Thoracic aorta (tissue), 2 donors: ENCODE measurements around the gene HHIP. TPM values are rescaled to one million over a fixed set of nuclear protein-coding genes. Genes with fewer than 3 reads are reported as not detected.
"Not testable (repeated sequence)": the region's sequence is repeated elsewhere in the genome, so short reads cannot be mapped to it uniquely, and the experiment has no call there.

ENCODE experiments used
- ATAC-seq: fragments of 150-250 bp; one replicate; pipeline ENCODE4 v1.8.0; 2017; ENCODE audit warnings: low read depth; ENCODE audit not compliant: insufficient number of reproducible peaks, low FRiP score
- DNase-seq: peaks from one replicate; pipeline ENCODE4 v3.0.0-alpha.2; 2020; ENCODE audit warnings: low spot score
- H3K27ac ChIP-seq, 2 donors: fragments of 200-600 bp; sonication (generic); 1 replicate in 1 of 2; 2 replicates in 1 of 2; pipeline ENCODE4 v1.5.1; 2016; ENCODE audit warnings: mild to moderate bottlenecking in 2 of 2, moderate library complexity in 2 of 2
- H3K27me3 ChIP-seq: fragments of 200-600 bp; sonication (generic); replicated peaks from 2 replicates; pipeline ENCODE4 v1.6.0; 2016; ENCODE audit warnings: mild to moderate bottlenecking; ENCODE audit not compliant: insufficient read depth
- H3K36me3 ChIP-seq: fragments of 200-600 bp; sonication (generic); one replicate; pipeline ENCODE4 v1.5.1; 2016
- H3K4me1 ChIP-seq, 2 donors: fragments of 200-600 bp; sonication (generic); 1 replicate in 1 of 2; 2 replicates in 1 of 2; pipeline versions ENCODE4 v1.5.1 to v1.6.0; 2016; ENCODE audit warnings: low read depth in 2 of 2, mild to moderate bottlenecking in 1 of 2; ENCODE audit not compliant: control insufficient read depth in 1 of 2
- H3K4me3 ChIP-seq: fragments of 200-600 bp; sonication (generic); 2 replicates; pipeline ENCODE4 v1.5.1; 2016; ENCODE audit warnings: mild to moderate bottlenecking
- H3K9me3 ChIP-seq: fragments of 200-600 bp; sonication (generic); 2 replicates; pipeline ENCODE4 v1.5.1; 2016
- total RNA-seq, 2 donors: library from RNA; depleted of rRNA; stranded (reverse); fragments of >200 nt; gene quantifications; one replicate each; pipeline versions ENCODE4 v1.1.0 to v1.2.3, GENCODE V29; 2016
- TF ChIP-seq, protein P1 (sequence below): fragments of 200-600 bp; sonication (generic); IDR thresholded peaks from one replicate; pipeline ENCODE4 v1.5.1; 2019; ENCODE audit warnings: antibody characterized with exemption

Gene HHIP
- total RNA-seq, 2 donors from 2014 or later = 0.49 to 0.54 TPM

DNA sequence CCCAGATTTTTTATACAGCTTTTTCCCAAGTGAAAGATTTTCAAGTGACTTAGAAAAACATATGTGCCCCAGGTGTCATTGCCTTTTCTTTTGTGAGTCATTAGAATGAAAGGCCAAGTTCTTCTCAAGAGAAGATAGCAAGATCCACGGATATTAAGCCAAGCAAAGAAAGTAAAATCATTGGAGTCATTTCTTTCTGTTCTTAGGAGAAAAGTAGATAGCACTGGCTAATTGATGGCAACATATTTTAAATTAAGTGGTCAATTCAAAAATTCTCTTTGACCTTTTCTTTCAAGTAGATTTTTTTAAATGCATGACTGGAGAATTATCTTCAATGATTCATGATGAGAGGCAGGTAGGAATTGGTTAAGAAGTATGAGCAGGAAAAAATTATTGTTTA lies 94.4 kb downstream of the HHIP start:
- H3K4me1 ChIP-seq = no peaks in the 10 kb centered on the region
- H3K36me3 ChIP-seq = no peaks in the 10 kb centered on the region
- no peak for DNase-seq
- no peak for ATAC-seq
- H3K27me3 ChIP-seq = no peaks in the 10 kb centered on the region
- H3K4me3 ChIP-seq = no peak overlapping the region
- no peak overlapping the region for H3K27ac ChIP-seq
- TF ChIP-seq, protein P1, sequence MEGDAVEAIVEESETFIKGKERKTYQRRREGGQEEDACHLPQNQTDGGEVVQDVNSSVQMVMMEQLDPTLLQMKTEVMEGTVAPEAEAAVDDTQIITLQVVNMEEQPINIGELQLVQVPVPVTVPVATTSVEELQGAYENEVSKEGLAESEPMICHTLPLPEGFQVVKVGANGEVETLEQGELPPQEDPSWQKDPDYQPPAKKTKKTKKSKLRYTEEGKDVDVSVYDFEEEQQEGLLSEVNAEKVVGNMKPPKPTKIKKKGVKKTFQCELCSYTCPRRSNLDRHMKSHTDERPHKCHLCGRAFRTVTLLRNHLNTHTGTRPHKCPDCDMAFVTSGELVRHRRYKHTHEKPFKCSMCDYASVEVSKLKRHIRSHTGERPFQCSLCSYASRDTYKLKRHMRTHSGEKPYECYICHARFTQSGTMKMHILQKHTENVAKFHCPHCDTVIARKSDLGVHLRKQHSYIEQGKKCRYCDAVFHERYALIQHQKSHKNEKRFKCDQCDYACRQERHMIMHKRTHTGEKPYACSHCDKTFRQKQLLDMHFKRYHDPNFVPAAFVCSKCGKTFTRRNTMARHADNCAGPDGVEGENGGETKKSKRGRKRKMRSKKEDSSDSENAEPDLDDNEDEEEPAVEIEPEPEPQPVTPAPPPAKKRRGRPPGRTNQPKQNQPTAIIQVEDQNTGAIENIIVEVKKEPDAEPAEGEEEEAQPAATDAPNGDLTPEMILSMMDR = no peak
- H3K9me3 ChIP-seq = no peaks in the 10 kb centered on the region

DNA sequence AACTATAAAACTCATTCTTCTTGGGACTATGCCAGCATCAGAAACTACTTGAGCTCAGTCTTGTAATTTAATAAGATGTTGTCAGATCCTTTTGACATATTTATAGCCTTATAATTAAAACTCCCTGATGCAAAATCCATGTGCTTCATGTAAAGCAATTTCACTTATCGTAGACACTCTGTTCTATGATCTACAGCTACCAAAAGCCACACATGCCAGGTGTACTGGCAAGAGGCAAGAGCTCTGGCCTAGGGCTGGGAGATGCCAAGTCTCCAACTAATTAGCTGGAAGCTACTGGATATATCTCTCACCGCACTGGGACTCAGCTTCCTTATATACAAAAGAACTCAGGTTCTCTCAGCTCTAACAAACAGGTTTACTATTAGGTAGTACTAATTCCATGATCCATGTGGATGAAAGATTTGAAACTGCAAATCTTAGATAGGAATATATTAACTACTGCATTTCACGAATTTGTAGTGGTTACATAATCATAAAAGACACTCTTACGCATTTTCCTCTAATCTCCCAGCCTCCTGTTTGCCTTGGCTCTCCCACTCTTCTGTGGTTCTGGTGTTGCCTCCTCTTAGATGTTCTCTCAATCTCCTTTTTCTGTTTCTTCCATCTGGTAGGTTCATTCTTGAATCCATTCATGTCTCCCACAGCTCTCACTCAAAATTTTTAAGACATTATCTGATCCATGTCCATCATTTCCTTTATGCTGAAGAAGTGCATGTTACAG lies 103.0 kb downstream of the HHIP start:
- no peaks in the 10 kb centered on the region for H3K36me3 ChIP-seq
- TF ChIP-seq, protein P1 = no peak
- ATAC-seq = no peak

DNA sequence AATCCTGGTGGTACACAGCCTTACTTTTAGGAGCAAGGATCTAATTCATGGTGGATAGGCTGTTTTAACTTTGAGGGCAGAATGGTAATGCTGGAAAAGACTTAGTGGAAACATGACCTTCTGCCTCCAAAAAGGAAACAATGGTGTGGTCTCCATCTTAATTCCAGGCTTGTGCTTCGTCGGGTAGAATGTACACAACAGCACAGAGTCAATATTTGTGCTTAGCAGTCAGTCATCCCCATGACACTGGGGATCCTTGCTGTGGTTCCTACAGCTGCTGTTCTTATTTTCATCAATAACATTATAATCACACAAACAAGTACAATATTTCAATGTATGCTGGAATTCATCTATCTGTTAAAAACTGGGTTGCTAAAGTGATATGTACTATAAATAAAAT lies 104.4 kb downstream of the HHIP start:
- ATAC-seq (no peak), DNase-seq (no peak)
- Histone ChIP-seq H3K4me3 (no peak overlapping the region), H3K36me3 (no peaks in the 10 kb centered on the region), H3K9me3 (no peaks in the 10 kb centered on the region), H3K27ac (no peak overlapping the region), H3K27me3 (no peaks in the 10 kb centered on the region), H3K4me1 (no peaks in the 10 kb centered on the region)
- TF ChIP-seq, protein P1 = no peak

More for the DNA sequence above, 103.0 kb downstream of the HHIP start:
- no peaks in the 10 kb centered on the region for H3K4me1 ChIP-seq
- no peak for DNase-seq
- H3K9me3 ChIP-seq = no peaks in the 10 kb centered on the region
- H3K27me3 ChIP-seq = no peaks in the 10 kb centered on the region
- no peak overlapping the region for H3K27ac ChIP-seq
- no peak overlapping the region for H3K4me3 ChIP-seq

DNA sequence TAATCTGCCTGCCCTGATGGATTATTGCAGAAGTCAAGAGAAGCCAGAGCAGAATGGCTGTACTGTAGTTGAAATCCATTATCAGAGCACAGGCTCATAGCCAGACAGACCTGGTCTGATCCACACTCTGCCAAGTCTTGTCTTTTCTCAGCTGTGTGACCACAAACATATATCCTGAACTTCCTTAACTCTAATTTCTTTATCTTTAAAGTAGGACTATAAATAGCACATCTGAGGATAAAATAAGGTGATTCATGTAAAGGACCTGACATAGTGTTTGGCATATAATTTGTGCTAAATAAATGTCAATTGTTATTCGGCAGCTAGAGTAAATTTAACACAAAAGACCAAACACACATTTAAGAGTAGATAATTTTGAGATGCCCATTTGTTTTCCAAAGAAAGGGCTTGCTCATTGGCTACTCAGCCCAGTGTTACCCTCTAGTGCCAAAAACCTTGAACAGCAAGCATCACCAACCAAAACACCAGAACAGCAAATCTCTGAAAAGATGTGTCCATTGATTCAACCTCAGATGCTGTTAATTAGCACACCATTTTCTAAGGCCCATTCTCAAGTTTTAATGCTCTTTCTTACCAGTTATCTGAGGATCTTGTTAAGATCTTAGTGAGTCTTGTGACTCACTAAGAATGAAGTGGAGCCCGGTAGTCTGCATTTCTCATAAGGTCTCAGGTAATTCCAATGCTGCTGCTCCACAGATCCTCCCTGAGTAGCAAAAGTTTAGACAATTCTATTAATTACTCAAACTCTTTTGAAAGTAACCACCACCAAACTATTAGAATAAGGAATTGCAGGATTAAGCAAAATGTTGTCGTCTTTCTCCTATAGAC lies 108.8 kb downstream of the HHIP start:
- Histone ChIP-seq H3K4me3 (no peak overlapping the region), H3K27me3 (no peaks in the 10 kb centered on the region), H3K36me3 (no peaks in the 10 kb centered on the region), H3K9me3 (no peaks in the 10 kb centered on the region), H3K4me1 (no peaks in the 10 kb centered on the region), H3K27ac (no peak overlapping the region)
- TF ChIP-seq, protein P1 = no peak
- ATAC-seq = no peak
- no peak for DNase-seq

DNA sequence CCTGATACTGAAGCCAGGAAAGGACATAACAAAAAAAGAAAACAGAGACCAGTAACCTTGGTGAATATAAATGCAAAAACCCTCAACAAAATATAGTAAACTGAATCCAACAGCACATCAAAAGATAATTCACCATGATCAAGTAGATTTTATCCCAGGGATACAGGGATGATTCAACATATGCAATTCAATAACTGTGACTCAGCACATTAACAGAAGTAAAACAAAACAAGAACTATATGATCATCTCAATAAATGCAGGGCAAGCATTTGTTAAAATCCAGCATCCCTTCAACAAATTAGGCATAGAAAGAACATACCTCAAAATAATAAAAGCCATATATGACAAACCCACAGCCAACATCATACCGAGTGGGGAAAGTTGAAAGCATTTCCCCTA lies 112.0 kb downstream of the HHIP start:
- Histone ChIP-seq H3K27ac (no peak overlapping the region), H3K36me3 (no peaks in the 10 kb centered on the region), H3K4me3 (no peak overlapping the region), H3K9me3 (no peaks in the 10 kb centered on the region), H3K4me1 (no peaks in the 10 kb centered on the region), H3K27me3 (no peaks in the 10 kb centered on the region)
- DNase-seq (no peak), ATAC-seq (no peak)
- TF ChIP-seq, protein P1 = no peak

DNA sequence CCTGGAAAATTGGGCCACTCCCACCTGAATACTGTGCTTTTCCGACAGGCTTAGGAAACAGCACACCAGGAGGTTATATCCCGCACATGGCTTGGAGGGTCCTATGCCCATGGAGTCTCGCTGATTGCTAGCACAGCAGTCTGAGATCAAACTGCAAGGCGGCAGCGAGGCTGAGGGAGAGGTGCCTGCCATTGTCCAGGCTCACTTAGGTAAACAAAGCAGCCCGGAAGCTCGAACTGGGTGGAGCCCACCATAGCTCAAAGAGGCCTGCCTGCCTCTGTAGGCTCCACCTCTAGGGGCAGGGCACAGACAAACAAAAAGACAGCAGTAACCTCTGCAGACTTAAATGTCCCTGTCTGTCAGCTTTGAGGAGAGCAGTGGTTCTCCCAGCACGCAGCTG lies 122.9 kb downstream of the HHIP start:
- not testable (repeated sequence) for H3K36me3 ChIP-seq, H3K9me3 ChIP-seq, H3K4me1 ChIP-seq, H3K4me3 ChIP-seq, H3K27ac ChIP-seq, DNase-seq, ATAC-seq, H3K27me3 ChIP-seq
